Measurements from ENCODE around the gene B3GALT5. TPM values are rescaled to one million over a fixed set of nuclear protein-coding genes. Genes with fewer than 3 reads are reported as not detected.

The B3GALT5 gene
- total and polyA plus RNA-seq, 3 donors from 2014 or later: 1.0 to 2.8 (median 2.7) TPM

DNA sequence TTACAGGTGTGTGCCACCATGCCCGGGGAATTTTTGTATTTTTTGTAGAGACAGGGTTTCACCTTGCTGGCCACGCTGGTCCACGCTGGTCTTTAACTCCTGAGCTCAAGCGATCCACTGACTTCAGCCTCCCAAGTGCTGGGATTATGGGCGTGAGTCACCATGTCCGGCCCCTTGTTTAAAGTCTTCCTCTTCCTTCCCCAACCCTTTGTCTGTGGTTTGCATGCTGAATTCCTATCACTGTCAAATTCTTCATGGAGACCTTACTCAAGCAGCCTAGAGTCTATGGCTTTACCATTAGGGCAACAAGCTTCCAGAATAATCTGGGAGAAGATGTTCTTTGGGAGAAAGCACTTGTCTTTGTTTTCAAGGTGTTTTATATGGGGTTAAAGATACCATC, 34.7 kb downstream of the B3GALT5 start:
- H3K9me3 ChIP-seq: no peaks in the 10 kb centered on the region

DNA sequence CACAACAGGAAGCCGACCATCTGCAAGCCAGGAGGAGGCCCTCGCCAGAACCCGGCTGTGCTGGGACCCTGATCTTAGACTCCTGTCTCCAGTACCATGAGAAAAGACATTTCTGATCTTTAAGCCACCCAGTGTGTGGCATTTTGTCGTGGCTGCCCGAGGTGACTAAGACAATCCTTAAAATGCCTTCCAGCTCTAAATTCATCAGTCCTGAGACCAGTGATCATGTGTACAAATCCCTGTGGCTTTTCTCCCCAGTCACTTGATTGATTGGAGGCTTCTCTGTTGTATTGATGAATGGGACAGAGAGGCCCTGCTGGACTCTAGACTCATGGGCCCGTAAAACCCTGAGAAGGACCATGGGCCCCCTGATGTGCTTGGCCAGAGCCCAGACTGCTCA, 36.1 kb downstream of the B3GALT5 start:
- H3K36me3 ChIP-seq (ENCODE audit: low read depth, missing control alignments): no peaks in the 10 kb centered on the region
- no peaks in the 10 kb centered on the region for H3K4me1 ChIP-seq
- DNase-seq: no peak
- 75 to 94% methylated on average over 6 of the region's 6 CpGs for WGBS, 2 donors
- TF ChIP-seq CTCF (IDR thresholded peaks at IDR 0.05) (no peak), POLR2A (IDR thresholded peaks at IDR 0.05) (no peak)
- H3K27ac ChIP-seq: no peak overlapping the region
- H3K9me3 ChIP-seq: no peaks in the 10 kb centered on the region
- no peak overlapping the region for H3K4me3 ChIP-seq
- intact Hi-C loops (cut with DNase I; ENCODE audit: low total_unique reads): no loop called here
- H3K27me3 ChIP-seq: no peaks in the 10 kb centered on the region

More for the DNA sequence above, 34.7 kb downstream of the B3GALT5 start:
- no peak for DNase-seq
- Histone ChIP-seq H3K27ac (no peak overlapping the region), H3K4me1 (no peaks in the 10 kb centered on the region), H3K27me3 (no peaks in the 10 kb centered on the region), H3K4me3 (no peak overlapping the region), H3K36me3 (ENCODE audit: low read depth, missing control alignments) (no peaks in the 10 kb centered on the region)
- WGBS, 2 donors: 76 to 86% methylated on average over 6 of the region's 6 CpGs
- TF ChIP-seq POLR2A (IDR thresholded peaks at IDR 0.05) (no peak), CTCF (IDR thresholded peaks at IDR 0.05) (no peak)
- intact Hi-C loops (cut with DNase I; ENCODE audit: low total_unique reads): no loop called here

DNA sequence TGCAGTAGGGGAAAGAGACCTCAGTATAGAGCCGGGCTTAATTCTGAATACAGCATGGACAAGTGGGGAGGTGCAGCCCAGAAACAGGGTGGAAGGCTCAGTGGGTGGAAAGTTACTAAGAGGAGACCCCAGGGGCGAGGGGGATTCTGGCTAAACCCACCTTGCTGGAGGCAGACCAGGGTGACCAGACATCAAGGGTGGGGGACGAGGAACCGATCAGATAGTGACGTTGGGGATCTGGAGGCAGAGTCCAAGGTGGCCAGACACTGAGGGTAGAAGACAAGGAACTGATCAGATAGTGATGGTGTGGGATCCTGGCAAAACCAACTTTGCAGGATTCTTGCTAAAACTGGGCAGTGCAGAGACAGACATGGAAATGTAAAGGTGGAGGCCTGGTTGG, 36.8 kb downstream of the B3GALT5 start:
- Histone ChIP-seq H3K36me3 (ENCODE audit: low read depth, missing control alignments) (no peaks in the 10 kb centered on the region), H3K27me3 (no peaks in the 10 kb centered on the region), H3K4me1 (no peaks in the 10 kb centered on the region), H3K27ac (no peak overlapping the region), H3K4me3 (no peak overlapping the region), H3K9me3 (no peaks in the 10 kb centered on the region)
- intact Hi-C loops (cut with DNase I; ENCODE audit: low total_unique reads): no loop called here
- WGBS, 2 donors: 91 to 92% methylated on average over 5 of the region's 5 CpGs
- DNase-seq: no peak
- TF ChIP-seq CTCF (IDR thresholded peaks at IDR 0.05): no peak
- no peak for TF ChIP-seq POLR2A (IDR thresholded peaks at IDR 0.05)

- H3K4me1 ChIP-seq: no peaks in the 10 kb centered on the region
- no peak for TF ChIP-seq CTCF (IDR thresholded peaks at IDR 0.05)
- no peak for TF ChIP-seq POLR2A (IDR thresholded peaks at IDR 0.05)
- no peak overlapping the region for H3K27ac ChIP-seq
- no peak for DNase-seq
- H3K36me3 ChIP-seq (ENCODE audit: low read depth, missing control alignments): no peaks in the 10 kb centered on the region
- intact Hi-C loops (cut with DNase I; ENCODE audit: low total_unique reads): no loop called here
- H3K9me3 ChIP-seq: no peaks in the 10 kb centered on the region
- H3K27me3 ChIP-seq: no peaks in the 10 kb centered on the region
- no peak overlapping the region for H3K4me3 ChIP-seq
- WGBS, 2 donors: 86 to 93% methylated on average over 8 to 12 of the region's 12 CpGs
Observed at GRCh38 chr21:39650306-39650705, 37.6 kb downstream of the B3GALT5 start.

DNA sequence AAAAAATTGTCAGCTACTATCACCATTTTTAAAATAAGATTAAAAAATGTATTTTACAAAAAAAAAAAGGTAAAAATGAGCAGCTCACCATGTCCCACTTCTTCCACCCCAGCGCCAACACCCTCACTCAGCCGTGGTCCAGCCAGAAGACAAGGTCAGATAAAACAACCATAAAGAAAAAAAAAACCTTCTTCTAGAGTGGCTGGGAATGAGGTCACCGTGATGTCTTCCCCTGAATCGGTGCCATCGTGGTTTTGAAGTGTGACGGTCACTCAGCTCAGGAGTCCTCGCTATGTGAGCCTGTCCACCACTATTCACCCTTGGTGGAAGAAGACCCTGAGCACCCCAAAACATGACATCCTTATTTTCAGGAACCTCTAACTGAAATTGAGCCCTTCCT, 38.1 kb downstream of the B3GALT5 start:
- intact Hi-C loops (cut with DNase I; ENCODE audit: low total_unique reads): no loop called here
- Histone ChIP-seq H3K27ac (no peak overlapping the region), H3K9me3 (no peaks in the 10 kb centered on the region), H3K36me3 (ENCODE audit: low read depth, missing control alignments) (no peaks in the 10 kb centered on the region), H3K4me1 (no peaks in the 10 kb centered on the region), H3K27me3 (no peaks in the 10 kb centered on the region), H3K4me3 (no peak overlapping the region)
- 91% methylated on average over 7 of the region's 7 CpGs for WGBS, 2 donors
- TF ChIP-seq POLR2A (IDR thresholded peaks at IDR 0.05) (no peak), CTCF (IDR thresholded peaks at IDR 0.05) (no peak)
- DNase-seq: no peak

Measured in testis (tissue), 3 donors.